Osteocyte (in vitro differentiated cells): ENCODE results near the gene PER1. TPM values are rescaled to one million over a fixed set of nuclear protein-coding genes. Genes with fewer than 3 reads are reported as not detected.

ENCODE experiments used
- DNase-seq: peaks from one replicate; pipeline ENCODE4 v3.0.0; 2021; ENCODE audit warnings: mixed read lengths; ENCODE audit not compliant: unreplicated experiment; ENCODE audit errors: extremely low spot score
- H3K27ac Mint-ChIP-seq: one replicate; pipeline ENCODE4 v1.8.0; 2021; ENCODE audit warnings: mild to moderate bottlenecking, mixed read lengths; ENCODE audit not compliant: unreplicated experiment
- H3K27me3 Mint-ChIP-seq: one replicate; pipeline ENCODE4 v1.8.0; 2021; ENCODE audit warnings: mixed read lengths; ENCODE audit not compliant: unreplicated experiment
- H3K36me3 Mint-ChIP-seq: one replicate; pipeline ENCODE4 v1.8.0; 2021; ENCODE audit warnings: mixed read lengths; ENCODE audit not compliant: unreplicated experiment
- H3K4me1 Mint-ChIP-seq: one replicate; pipeline ENCODE4 v1.8.0; 2021; ENCODE audit warnings: mixed read lengths; ENCODE audit not compliant: unreplicated experiment
- H3K4me3 Mint-ChIP-seq: one replicate; pipeline ENCODE4 v1.8.0; 2021; ENCODE audit warnings: mild to moderate bottlenecking, moderate library complexity, mixed read lengths; ENCODE audit not compliant: unreplicated experiment
- H3K9me3 Mint-ChIP-seq: one replicate; pipeline ENCODE4 v1.8.0; 2021; ENCODE audit warnings: mixed read lengths; ENCODE audit not compliant: unreplicated experiment
- CTCF ChIP-seq: fragments of 200-600 bp; sonication (generic); IDR thresholded peaks from 2 replicates; pipeline ENCODE4 v1.5.0; 2021; ENCODE audit warnings: antibody characterized with exemption, mild to moderate bottlenecking, moderate library complexity
- total RNA-seq: library from RNA; stranded (reverse); gene quantifications from 2 replicates; pipeline ENCODE4 v1.2.1, GENCODE V29; 2021

The PER1 gene
- total RNA-seq, 1 donor from 2014 or later, result 173 TPM

GRCh38 chr17:8189041-8189710 is 37.0 kb upstream of the PER1 start:
- no peaks in the 10 kb centered on the region for H3K9me3 Mint-ChIP-seq

GRCh38 chr17:8188263-8188839 is 36.1 kb upstream of the PER1 start:
- H3K27ac Mint-ChIP-seq, result no peak overlapping the region
- H3K4me3 Mint-ChIP-seq, result no peak overlapping the region
- H3K4me1 Mint-ChIP-seq, result peaks cover 9% of the 10 kb centered on the region
- TF ChIP-seq CTCF, result no peak
- DNase-seq, result no peak
- H3K9me3 Mint-ChIP-seq, result no peaks in the 10 kb centered on the region
- no peaks in the 10 kb centered on the region for H3K27me3 Mint-ChIP-seq
- H3K36me3 Mint-ChIP-seq, result no peaks in the 10 kb centered on the region

More at GRCh38 chr17:8189041-8189710, 37.0 kb upstream of the PER1 start:
- DNase-seq, result no peak
- TF ChIP-seq CTCF, result no peak
- Mint-ChIP-seq H3K4me3 (no peak overlapping the region), H3K27me3 (no peaks in the 10 kb centered on the region), H3K27ac (peak overlapping the region; percentile 88), H3K36me3 (no peaks in the 10 kb centered on the region), H3K4me1 (peaks cover 9% of the 10 kb centered on the region)

- no peaks in the 10 kb centered on the region for H3K9me3 Mint-ChIP-seq
- no peak overlapping the region for H3K4me3 Mint-ChIP-seq
- no peaks in the 10 kb centered on the region for H3K36me3 Mint-ChIP-seq
- DNase-seq, result peak; percentile 97
- H3K4me1 Mint-ChIP-seq, result peaks cover 9% of the 10 kb centered on the region
- peaks cover 1% of the 10 kb centered on the region for H3K27me3 Mint-ChIP-seq
- TF ChIP-seq CTCF, result no peak
- H3K27ac Mint-ChIP-seq, result no peak overlapping the region
Measured at GRCh38 chr17:8187517-8188262, 35.5 kb upstream of the PER1 start.

- Mint-ChIP-seq H3K4me3 (no peak overlapping the region), H3K4me1 (peaks cover 9% of the 10 kb centered on the region), H3K36me3 (no peaks in the 10 kb centered on the region), H3K27me3 (peaks cover 2% of the 10 kb centered on the region), H3K9me3 (no peaks in the 10 kb centered on the region), H3K27ac (no peak overlapping the region)
- peak; percentile 97 for DNase-seq
- TF ChIP-seq CTCF, result peak; percentile 52
Measured at GRCh38 chr17:8186787-8187516, 34.7 kb upstream of the PER1 start.
